Hematopoietic multipotent progenitor cell treated with erythropoietin and hydrocortisone succinate and interleukin-3 and kit ligand, for 17 days (in vitro differentiated cells): ENCODE results near the gene INPP5B.

Experiments used
- DNase-seq: peaks from one replicate; pipeline ENCODE4 v3.0.0-alpha.2; 2015; ENCODE audit warnings: low spot score

The INPP5B gene

DNA sequence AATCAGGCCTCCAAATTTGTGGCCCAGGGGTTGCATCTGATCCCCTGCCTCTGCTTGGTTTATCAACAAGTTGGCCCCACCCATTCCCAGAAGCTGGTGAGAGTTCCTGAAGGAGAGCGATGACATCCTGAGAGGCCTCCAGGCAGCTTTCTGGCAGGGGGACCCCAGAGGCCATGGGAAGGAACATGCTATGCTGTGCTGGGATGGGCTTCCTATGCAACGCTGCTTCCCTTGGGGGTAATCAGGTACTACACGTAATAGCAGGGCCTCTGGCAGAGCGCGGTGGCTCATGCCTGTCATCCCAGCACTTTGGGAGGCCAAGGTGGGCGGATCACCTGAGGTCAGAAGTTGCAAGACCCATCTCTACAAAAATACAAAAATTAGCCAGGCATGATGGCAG is 79.1 kb downstream of the INPP5B start:
- no peak for DNase-seq

DNA sequence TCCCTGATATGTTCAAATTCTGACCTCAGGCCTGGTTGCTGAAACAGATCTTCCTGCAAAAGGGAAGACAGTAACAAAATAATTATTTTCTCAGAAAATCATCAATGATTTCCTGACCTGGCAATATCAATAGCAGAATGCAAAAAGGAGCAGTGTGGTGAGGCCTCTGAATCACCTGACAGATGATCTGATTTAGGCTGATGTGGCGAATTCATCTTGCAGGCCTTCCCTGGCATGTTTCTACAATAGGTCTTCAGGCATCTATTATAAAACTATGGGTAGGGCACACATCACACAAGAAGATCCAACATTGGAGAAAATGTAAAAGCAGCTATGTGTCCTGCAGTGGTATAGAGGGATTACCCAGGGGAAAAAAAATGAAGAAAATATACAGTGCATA is 80.4 kb downstream of the INPP5B start:
- DNase-seq = no peak

DNA sequence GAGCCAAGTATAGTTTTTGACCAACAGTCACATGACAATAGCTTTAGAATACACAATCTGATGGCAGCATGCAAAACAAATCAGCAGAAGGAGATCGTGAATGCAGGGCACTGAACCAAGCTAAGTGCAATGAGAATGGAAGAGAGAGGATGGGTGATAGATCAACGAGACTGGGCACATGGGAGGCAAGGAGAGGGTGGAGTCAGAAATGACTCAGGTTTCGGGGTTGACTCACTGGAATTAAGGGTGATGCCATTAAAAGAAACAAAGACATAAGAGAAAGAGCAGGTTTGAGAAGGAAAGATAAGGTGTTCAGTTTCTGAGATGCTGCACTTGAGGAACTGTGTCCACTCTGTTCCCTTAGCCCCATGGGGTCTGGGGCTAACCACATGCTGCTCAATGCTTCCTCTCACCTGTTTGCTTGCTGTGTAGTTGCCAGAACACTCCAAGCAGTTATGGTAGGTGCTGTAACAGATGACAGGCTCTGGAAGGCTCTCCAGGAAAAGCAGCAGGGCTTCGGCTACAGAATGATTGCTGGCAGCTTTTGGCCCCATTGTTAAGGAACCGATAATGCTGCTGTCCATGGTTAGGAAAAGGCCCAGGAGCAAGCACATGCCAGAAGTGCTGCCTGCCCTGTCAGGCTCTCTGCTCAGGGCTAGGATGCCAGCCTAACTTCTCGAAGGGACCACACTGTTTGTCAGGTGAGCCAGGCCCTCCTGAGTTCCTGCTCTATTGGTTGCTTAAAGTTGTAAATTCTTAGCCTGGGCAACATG is 81.3 kb downstream of the INPP5B start:
- peak; percentile 44 for DNase-seq

DNA sequence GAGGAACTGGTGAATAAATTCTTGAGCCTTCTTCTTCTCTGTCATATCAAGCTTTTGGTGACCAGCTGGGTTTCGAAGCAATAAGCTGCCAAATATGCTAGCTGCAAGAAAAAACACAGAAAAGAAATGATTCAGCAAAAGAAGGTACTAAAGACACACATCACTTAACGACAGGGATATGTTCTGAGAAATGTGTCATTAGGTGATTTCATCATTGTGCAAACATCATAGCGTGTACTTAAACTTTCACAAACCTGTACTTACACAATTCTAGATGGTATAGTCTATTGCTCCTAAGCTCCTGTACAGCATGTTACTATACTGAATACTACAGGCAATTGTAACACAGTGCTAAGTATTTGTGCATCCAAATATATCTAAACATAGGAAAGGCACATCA is 84.5 kb downstream of the INPP5B start:
- no peak for DNase-seq

DNA sequence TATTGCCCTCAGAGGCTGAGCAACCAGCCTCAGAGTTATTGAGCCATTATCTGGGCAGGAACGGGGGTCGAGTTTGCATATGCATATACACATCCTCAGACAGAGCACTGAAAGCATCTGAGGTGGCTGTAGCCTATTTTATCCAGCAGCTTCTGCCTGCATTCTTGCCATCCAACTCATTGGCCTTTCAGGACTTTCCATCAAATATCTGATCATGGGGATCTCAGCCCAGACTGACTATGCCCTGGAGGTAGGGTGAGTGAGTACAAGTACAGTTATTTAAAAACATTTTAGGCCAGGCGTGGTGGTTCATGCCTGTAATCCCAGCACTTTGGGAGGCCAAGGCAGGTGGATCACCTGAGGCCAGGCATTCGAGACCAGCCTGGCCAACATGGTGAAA is 85.7 kb downstream of the INPP5B start:
- DNase-seq = no peak

DNA sequence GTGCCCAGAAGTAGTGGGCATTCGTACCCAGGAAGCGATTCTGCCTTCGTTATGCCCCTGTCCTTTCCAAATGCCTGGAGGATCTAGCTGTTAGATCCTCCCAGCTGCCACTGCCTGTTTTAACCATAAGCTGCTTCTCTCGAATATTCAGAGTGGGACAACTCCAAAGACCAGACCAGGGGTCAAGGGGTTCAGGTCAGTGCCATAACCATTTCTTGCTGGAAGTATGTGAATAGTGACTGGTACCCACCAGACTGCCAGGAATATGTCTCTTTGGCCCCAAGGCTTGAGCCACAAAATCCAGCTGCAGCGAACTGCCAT is 86.5 kb downstream of the INPP5B start:
- DNase-seq = no peak

DNA sequence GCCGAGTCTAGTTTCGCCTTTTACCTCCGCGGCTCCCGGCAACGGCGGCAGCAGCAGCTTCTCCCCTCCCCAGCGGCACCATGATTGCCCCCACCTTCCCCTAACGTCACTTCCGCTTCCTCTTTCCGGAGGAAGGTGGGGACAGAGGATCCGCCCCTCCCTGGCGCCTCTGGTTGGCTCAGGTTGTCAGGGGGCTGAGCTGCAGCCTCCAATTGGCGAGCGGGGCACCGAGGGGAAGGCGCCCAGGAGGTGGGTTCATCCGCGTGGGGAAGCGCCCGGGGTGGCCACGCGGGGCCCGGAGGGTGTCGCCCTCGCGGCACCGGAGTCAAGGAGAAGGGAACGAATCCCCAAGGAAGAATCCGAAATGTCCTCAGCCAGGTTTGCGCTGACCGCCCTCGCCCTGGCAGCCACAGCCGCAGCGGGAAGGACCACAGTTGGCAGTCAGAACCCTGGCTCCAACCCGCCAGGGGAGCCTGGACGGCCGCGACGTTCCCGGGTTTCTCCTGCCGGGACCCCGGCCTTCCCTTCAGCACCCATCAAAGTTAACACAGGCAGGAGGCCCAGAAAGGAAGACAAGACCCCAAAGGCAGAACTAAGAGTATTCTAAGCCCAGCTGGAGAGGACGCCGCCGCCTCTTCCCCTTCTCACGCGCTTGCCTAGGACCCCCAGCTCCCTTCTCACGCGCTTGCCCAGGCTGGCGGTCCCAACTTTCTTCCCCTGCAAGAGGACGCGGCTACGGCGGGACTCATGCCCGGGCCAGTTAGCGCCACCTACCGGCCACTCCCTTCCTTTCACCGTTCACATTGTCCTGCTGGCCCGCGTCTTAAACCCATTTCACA is 87.1 kb downstream of the INPP5B start, which contains the start of gene MTF1:
Gene MTF1 (minus strand): TSS at position 86 of the 839 bp plus-strand sequence. CDS start 1,934 bp downstream, outside the sequence.
- DNase-seq = peak; percentile 98

DNA sequence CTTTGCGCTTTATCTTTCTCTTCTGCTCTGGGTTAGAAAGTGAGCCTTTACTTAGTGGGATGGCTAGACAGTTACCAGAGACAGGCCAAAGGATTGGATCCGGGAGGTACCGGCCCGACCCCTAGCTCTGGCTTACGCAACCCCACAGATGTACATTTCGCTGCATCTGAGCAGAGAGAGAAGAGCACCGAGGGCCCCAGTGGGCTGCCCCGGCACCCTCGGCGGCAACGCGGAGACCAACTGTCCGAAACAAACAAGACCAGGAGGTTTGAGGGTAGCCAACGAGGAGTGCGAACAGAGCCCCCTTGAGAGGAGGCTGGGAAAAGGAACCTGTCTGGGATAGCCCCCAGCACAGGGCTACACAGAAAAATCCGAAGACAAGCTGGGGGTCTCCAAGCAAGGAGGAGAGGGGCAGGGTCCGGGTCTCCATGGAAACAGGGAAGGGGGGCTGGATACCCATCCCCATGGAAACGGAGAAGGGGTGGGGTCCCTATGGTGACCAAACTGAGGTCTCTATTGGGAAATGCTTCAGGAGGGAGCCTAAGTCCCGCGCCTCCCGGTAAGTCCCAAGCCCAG is 87.8 kb downstream of the INPP5B start:
- no peak for DNase-seq

DNA sequence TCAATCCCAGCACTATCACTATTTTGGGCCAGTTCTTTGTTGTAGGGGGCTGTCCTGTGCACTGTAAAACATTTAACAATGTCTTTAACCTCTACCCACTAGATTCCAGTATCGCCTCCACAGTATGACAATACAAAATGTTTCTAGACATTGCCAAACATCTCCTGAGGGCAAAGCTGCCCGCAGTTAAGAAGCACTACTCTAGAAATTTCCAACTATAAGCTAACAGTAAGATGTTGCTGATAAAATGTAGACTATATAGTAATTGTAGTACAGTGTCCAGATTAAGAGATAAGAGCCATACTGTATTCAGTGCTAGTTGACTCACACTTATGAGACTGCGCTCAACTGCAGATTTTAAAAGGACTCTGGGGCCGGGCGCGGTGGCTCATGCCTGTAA is 92.4 kb downstream of the INPP5B start:
- DNase-seq = no peak

DNA sequence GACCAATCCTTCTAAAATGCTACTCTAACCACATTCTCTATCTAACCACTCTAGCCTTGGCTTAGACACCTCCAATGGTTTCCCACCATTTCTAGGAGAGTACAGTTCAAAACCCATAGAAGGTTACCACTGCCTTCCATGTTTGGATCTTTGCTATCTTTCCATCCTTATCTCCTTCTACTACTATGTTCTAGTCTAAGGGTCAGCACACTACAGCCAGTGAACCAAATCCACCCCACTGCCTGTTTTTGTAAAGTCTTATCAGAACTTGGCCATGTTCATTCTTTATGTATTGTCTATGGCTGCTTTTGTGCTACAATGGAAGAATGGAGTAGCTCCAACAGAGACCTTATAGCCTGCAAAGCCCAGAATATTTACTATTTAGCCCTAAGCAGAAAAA is 93.7 kb downstream of the INPP5B start:
- DNase-seq = no peak

DNA sequence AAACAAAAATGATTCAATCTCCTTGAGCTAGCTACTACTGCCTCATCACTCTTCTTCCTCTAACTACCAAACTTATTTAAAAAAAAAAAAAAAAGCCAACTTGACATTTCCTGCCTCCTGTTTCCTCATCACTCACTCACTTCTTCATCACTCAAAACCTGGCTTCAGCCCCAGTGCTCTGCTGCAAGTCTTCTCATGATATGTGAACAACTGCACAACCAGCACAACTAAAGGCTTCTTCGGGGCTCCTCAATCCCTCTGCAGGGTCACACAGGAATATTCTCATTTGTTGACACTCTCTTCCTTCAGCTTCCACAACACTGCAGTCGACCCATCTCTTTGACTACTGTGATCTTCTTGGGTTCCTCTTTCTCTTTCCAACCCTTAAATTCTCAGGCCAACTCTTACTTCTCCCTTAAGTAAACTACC is 95.1 kb downstream of the INPP5B start:
- DNase-seq = no peak

DNA sequence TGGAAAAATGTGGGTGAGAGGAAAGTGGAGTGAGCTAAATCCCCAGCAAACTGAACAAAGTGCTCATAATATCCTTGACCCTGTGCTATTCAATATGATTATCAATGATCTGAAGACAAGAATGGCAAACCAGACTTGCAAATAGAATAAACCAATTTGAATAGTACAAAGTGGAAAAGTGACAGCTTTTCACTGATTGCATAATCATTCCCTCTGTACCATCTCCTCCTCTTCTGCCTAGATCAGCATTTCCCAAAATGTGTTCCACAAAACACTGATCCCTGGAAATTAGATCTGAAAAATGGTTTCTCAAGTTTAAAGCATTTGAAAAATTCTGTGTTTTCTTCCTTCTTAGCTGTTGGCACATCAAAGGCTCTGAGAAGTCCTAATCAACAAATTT is 95.6 kb downstream of the INPP5B start:
- DNase-seq = no peak

DNA sequence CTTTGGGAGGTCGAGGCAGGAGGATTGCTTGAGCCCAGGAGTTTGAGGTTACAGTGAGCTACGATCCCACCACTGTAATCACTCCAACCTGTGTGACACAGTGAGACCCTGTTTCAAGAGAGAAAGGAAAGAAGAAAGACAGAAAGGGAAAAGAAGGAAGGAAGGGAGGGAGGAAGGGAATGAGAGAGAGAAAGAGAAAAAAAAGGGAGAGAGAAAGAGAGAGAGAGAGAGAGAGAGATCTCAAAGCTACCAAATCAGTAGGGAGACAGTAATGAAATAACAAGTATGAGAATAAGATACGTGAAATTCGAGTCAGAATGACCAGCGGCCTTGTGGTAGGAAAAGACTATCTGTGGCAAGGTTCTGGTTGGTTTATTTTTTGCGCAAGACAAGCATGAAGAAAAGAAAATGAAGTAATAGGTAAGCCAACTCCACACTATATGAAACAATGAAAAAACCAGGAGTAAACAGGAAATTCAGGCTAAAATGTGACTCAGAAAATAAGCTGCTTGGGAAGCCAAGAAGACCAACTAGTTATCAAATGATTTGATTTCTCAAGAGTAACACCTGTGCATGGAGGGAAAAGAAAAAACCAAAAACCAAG is 96.4 kb downstream of the INPP5B start:
- DNase-seq = no peak

DNA sequence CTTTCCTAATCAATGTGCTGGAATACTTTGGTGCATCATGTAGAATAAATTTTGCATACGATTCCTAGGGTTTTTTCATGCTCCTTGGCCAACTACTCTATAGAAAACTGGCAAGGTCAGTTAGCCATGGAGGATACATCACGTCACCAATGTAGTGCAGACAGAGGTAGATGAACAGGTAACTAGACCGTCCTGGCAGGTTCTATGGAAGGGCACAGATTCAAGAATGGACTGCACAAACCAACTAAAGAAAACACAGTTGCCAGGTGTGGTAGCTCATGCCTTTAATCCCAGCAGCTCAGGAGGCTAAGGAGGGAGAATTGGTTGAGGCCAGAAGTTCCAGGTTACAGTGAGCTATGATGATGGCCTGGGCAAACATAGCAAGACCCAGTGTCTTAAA is 97.4 kb downstream of the INPP5B start:
- DNase-seq = no peak

DNA sequence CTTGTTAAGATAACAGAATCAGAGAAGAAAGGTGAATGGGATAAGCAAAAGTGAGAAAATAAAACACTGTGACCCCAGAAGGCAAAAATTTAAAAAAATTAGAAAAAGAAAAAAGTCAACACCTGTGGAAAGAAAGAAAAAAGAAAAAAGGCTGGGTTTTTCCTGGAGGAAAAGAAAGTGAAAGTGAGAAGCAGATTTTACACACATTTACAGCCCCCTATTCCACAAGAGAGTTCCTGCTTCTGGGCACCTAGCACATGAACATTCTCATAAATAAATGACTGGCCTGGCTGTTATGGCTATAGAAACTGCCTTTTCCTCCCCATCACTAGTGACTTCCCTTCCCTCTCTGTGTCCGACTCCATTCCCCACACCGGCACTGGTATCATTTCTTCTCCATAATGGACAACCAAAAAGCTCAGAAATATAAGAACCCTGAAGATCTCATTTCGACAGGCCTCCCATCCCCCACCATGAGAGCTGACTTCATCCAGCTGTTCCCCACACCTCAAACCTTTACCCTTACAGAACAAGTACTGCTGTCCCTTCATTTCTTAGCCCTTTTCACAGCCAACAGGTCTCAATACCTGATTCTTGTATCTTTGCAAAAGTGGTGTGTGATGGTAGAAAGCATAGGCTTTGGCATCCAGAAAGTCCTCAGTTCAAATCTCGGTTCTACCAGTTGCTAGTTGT is 100.1 kb downstream of the INPP5B start:
- DNase-seq = no peak

DNA sequence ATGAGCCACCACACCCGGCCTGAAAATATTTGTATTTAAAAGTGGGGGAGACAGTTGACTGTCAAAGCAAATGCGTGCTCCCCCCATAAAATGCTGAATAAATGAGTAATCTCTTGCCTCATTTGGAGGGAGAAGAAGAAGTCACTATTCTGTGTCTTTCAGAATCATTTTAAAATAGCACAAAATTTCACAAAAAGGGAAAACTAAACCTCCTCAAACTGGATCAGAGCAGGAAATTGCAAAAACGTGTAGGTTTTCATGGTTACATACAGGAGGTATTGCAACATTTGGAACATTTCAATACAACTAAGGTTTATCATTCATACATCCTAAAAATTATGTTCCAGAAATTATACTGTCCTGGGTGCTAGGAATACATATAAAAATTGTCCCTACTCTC is 101.1 kb downstream of the INPP5B start:
- DNase-seq = no peak

DNA sequence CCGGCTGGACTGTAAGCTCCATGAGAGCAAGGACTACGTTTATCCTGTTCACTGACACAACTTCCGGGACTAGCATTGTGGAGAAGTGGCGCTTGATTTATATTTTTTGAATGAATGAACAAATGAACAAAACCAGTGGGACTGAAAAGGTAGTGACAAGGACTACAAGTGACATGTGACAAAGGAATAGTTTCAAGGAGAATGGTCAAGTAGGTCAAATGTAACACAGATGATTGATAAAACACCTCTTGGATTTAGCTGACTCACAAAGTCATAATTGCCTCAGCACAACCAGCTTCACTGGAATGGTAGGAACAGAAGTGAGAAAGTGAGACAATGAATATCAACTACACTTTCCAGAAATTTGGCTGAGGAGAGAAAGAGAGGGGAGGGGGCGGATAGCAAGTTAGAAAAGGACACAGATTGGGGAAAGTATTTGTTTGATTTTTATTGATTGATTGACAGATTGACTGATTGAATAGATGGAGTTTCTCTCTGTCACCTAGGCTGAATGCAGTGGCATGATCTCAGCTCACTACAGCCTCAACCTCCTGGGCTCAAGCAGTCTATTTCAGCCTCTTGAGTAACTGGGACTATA is 101.7 kb downstream of the INPP5B start:
- no peak for DNase-seq

DNA sequence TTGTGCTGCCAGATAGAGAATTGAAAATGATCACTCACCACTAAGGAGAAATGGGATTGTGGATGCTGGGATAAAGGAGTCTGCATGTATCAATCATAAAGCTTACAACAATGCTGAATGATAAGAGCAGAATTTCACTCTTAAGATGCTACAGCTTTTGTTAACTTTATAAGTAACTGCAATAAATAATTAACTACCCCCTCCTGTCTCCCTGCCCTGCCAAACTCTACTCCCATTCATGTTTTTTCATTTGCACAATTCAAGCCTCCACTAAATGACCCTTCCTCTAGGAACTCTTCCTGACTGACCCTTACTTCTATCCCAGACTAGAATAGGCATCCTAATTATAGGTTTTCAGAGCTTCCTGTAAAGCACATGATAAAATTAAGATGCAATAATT is 102.3 kb downstream of the INPP5B start:
- no peak for DNase-seq

DNA sequence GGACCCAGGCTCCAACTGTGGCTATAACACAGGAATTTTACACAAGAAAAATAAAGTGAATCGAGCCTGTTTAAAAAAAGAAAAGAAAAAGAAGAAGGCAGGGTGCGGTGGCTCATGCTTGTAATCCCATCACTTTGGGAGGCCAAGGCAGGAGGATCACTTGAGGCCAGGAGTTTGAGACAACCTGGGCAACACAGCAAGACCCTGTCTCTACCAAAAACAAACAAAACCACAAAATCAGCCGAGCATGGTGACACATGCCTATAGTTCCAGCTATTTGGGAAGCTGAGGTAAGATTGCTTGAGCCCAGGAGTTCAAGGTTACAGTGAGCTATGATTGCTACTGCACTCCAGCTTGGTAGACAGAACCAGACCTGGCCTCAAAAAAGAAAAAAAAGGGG is 105.2 kb downstream of the INPP5B start:
- no peak for DNase-seq

DNA sequence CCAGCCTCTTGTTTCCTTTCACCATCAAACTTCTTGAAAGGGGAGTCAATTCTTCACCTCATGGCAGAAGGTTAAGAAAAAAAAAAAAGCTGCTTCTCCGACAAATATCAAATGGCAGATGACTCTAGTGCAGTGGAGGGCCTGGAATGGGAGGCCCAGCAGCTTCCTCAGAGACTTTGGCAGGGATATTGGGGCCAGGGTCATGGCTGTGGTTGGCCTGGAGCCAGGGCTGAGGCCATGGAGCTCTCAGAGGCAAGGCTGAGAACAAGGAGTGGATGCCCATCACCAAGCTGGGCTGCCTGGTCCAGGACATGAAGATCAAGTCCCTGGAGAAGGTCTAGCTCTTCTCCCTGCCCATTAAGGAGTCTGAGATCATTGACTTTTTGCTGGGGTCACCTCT is 106.1 kb downstream of the INPP5B start:
- DNase-seq = no peak

DNA sequence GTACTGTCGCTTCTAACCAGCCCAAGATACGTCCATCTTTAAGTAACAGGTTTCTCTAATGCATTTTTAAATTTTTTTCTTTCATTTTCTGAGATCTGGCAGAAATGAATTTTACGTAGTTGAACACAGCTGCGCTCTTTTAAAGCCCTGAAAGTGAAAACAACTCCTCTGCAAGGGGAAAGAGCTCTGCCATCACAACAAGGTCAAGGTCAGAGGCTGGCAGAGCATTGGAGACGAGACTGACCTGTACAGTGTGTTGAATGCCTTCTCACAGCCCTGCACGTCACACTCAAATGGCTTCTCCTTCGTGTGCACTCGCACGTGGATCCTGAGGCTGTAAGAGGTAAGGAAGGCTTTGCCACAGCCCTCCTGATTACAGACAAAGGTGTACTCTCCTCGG is 107.2 kb downstream of the INPP5B start:
- DNase-seq = no peak

DNA sequence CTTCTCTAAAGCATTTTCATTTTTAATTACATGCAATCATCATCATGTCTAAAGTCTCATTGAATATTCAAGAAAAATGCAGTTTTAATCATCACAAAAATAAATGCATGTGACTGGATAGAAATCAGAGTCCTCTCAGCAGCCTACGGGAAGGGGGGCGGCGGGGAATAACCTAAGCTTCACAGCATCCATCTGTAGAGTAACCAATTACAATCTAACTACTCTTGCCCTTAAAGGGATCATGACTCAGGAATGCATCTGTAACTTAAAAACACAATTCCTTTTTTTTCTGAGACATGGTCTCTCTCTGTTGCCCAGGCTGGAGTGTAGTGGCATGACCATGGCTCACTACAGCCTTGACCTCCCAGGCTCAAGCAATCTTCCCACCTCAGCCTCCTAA is 110.1 kb downstream of the INPP5B start:
- no peak for DNase-seq
